ENCODE results near the gene ARMC3. TPM values are rescaled to one million over a fixed set of nuclear protein-coding genes. Genes with fewer than 3 reads are reported as not detected.

Gene ARMC3
- polyA plus RNA-seq, 1 donor from 2014 or later, result 0.22 TPM

GRCh38 chr10:23065181-23065948 lies 137.5 kb downstream of the ARMC3 start:
- no peak overlapping the region for H3K4me3 ChIP-seq (ENCODE audit: low read length)
- no peaks in the 10 kb centered on the region for H4K20me1 ChIP-seq (ENCODE audit: insufficient read depth)
- no peaks in the 10 kb centered on the region for H3K27me3 ChIP-seq (ENCODE audit: insufficient read depth, low read depth, low read length)
- no peak overlapping the region for H3K4me2 ChIP-seq (ENCODE audit: low read length)
- H3K27ac ChIP-seq (ENCODE audit: low read length), result no peak overlapping the region
- no peak for TF ChIP-seq SMC3 (conservative IDR thresholded peaks at IDR 0.05; ENCODE audit: poor library complexity)
- no peak for TF ChIP-seq EP300 (conservative IDR thresholded peaks at IDR 0.05; ENCODE audit: poor library complexity, severe bottlenecking)
- TF ChIP-seq TAF1 (IDR thresholded peaks at IDR 0.05; ENCODE audit: low read depth), result no peak
- no peak for TF ChIP-seq EZH2 (IDR thresholded peaks at IDR 0.05; ENCODE audit: borderline replicate concordance, insufficient read depth, low read length, poor library complexity, severe bottlenecking)
- TF ChIP-seq, protein P1, sequence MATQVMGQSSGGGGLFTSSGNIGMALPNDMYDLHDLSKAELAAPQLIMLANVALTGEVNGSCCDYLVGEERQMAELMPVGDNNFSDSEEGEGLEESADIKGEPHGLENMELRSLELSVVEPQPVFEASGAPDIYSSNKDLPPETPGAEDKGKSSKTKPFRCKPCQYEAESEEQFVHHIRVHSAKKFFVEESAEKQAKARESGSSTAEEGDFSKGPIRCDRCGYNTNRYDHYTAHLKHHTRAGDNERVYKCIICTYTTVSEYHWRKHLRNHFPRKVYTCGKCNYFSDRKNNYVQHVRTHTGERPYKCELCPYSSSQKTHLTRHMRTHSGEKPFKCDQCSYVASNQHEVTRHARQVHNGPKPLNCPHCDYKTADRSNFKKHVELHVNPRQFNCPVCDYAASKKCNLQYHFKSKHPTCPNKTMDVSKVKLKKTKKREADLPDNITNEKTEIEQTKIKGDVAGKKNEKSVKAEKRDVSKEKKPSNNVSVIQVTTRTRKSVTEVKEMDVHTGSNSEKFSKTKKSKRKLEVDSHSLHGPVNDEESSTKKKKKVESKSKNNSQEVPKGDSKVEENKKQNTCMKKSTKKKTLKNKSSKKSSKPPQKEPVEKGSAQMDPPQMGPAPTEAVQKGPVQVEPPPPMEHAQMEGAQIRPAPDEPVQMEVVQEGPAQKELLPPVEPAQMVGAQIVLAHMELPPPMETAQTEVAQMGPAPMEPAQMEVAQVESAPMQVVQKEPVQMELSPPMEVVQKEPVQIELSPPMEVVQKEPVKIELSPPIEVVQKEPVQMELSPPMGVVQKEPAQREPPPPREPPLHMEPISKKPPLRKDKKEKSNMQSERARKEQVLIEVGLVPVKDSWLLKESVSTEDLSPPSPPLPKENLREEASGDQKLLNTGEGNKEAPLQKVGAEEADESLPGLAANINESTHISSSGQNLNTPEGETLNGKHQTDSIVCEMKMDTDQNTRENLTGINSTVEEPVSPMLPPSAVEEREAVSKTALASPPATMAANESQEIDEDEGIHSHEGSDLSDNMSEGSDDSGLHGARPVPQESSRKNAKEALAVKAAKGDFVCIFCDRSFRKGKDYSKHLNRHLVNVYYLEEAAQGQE (IDR thresholded peaks at IDR 0.05; ENCODE audit: borderline replicate concordance), result no peak
- H3K9me2 ChIP-seq (ENCODE audit: insufficient read depth, low read length), result no peaks in the 10 kb centered on the region
- H3F3A ChIP-seq (ENCODE audit: insufficient read depth, low read length, poor library complexity, severe bottlenecking), result no peaks in the 10 kb centered on the region
- H3K9me3 ChIP-seq (ENCODE audit: low read length), result no peaks in the 10 kb centered on the region
- H3K9ac ChIP-seq (ENCODE audit: low read length), result no peak overlapping the region
- H3K36me3 ChIP-seq (ENCODE audit: insufficient read depth, low read length), result no peaks in the 10 kb centered on the region
- H3K79me2 ChIP-seq (replicated peaks; ENCODE audit: insufficient read depth, low read length), result no peaks in the 10 kb centered on the region
- no peak overlapping the region for H2AFZ ChIP-seq (ENCODE audit: low read depth, low read length)

- H3K36me3 ChIP-seq (ENCODE audit: insufficient read depth, low read length), result no peaks in the 10 kb centered on the region
- no peaks in the 10 kb centered on the region for H3K9me2 ChIP-seq (ENCODE audit: insufficient read depth, low read length)
- H3F3A ChIP-seq (ENCODE audit: insufficient read depth, low read length, poor library complexity, severe bottlenecking), result no peaks in the 10 kb centered on the region
- no peak overlapping the region for H2AFZ ChIP-seq (ENCODE audit: low read depth, low read length)
- H3K9me3 ChIP-seq (ENCODE audit: low read length), result no peaks in the 10 kb centered on the region
- no peaks in the 10 kb centered on the region for H4K20me1 ChIP-seq (ENCODE audit: insufficient read depth)
- no peaks in the 10 kb centered on the region for H3K79me2 ChIP-seq (replicated peaks; ENCODE audit: insufficient read depth, low read length)
- no peaks in the 10 kb centered on the region for H3K27me3 ChIP-seq (ENCODE audit: insufficient read depth, low read depth, low read length)
- no peak overlapping the region for H3K4me2 ChIP-seq (ENCODE audit: low read length)
- H3K27ac ChIP-seq (ENCODE audit: low read length), result no peak overlapping the region
- TF ChIP-seq CTCF (IDR thresholded peaks at IDR 0.05; ENCODE audit: poor library complexity, severe bottlenecking), result no peak
- no peak for TF ChIP-seq TAF1 (IDR thresholded peaks at IDR 0.05; ENCODE audit: low read depth)
- no peak for TF ChIP-seq RAD21 (conservative IDR thresholded peaks at IDR 0.05)
- TF ChIP-seq, protein P1 (IDR thresholded peaks at IDR 0.05; ENCODE audit: borderline replicate concordance), result no peak
- no peak for TF ChIP-seq EZH2 (IDR thresholded peaks at IDR 0.05; ENCODE audit: borderline replicate concordance, insufficient read depth, low read length, poor library complexity, severe bottlenecking)
- TF ChIP-seq EP300 (conservative IDR thresholded peaks at IDR 0.05; ENCODE audit: poor library complexity, severe bottlenecking), result no peak
- TF ChIP-seq MXI1 (conservative IDR thresholded peaks at IDR 0.05; ENCODE audit: poor library complexity, severe bottlenecking), result no peak
- TF ChIP-seq POLR2AphosphoS5 (IDR thresholded peaks at IDR 0.05), result no peak
- TF ChIP-seq SMC3 (conservative IDR thresholded peaks at IDR 0.05; ENCODE audit: poor library complexity), result no peak
- H3K9ac ChIP-seq (ENCODE audit: low read length), result no peak overlapping the region
- no peak overlapping the region for H3K4me3 ChIP-seq (ENCODE audit: low read length)
Observed at GRCh38 chr10:23067337-23067736, 139.5 kb downstream of the ARMC3 start.
